Peyer's patch (tissue), 4 donors: Measurements from ENCODE around the gene DRC3. TPM values are rescaled to one million over a fixed set of nuclear protein-coding genes. Genes with fewer than 3 reads are reported as not detected.

Source experiments
- DNase-seq, 3 donors: peaks; one replicate each; pipeline ENCODE4 v3.0.0-alpha.2; 2017 to 2019
- H3K27ac ChIP-seq, 4 donors: fragments of 200-600 bp; sonication (generic); one replicate each; pipeline ENCODE4 v1.5.1; 2016 to 2019
- H3K27me3 ChIP-seq, 2 donors: fragments of 200-600 bp; sonication (generic); one replicate each; pipeline ENCODE4 v1.5.1; 2019
- H3K36me3 ChIP-seq, 3 donors: fragments of 200-600 bp; sonication (generic); one replicate each; pipeline ENCODE4 v1.5.1; 2016 to 2019
- H3K4me1 ChIP-seq, 4 donors: fragments of 200-600 bp; sonication (generic); one replicate each; pipeline ENCODE4 v1.5.1; 2016 to 2019
- H3K4me3 ChIP-seq, 4 donors: fragments of 200-600 bp; sonication (generic); 1 replicate in 3 of 4; 2 replicates in 1 of 4; pipeline ENCODE4 v1.5.1; 2016 to 2019; ENCODE audit warnings: mild to moderate bottlenecking in 1 of 4
- H3K9me3 ChIP-seq, 4 donors: fragments of 200-600 bp; sonication (generic); one replicate each; pipeline ENCODE4 v1.5.1; 2016 to 2019; ENCODE audit warnings: mild to moderate bottlenecking in 1 of 4
- POLR2A ChIP-seq, 2 donors: fragments of 450-650 bp; IDR thresholded peaks; one replicate each; pipeline ENCODE4 v1.5.1; 2017; ENCODE audit warnings: antibody characterized with exemption in 2 of 2, mild to moderate bottlenecking in 2 of 2, moderate library complexity in 2 of 2
- total RNA-seq, 4 donors: library from RNA; depleted of rRNA; stranded (reverse); fragments of >200 nt; gene quantifications; one replicate each; pipeline ENCODE4 v1.1.0, GENCODE V29; 2016
- TF ChIP-seq, protein P1 (sequence below), 6 experiments: fragments of 450-650 bp in 4 of 6; fragments of 200-600 bp in 2 of 6; sonication (generic) in 1 of 6; IDR thresholded peaks; one replicate each; pipeline ENCODE4 v1.5.1; 2017 to 2019; ENCODE audit warnings: antibody characterized with exemption in 6 of 6, mild to moderate bottlenecking in 3 of 6, moderate library complexity in 1 of 6

DRC3 gene
- total RNA-seq, 4 donors from 2014 or later = 0.57 to 6.3 (median 5.8) TPM; not detected in 1

DNA sequence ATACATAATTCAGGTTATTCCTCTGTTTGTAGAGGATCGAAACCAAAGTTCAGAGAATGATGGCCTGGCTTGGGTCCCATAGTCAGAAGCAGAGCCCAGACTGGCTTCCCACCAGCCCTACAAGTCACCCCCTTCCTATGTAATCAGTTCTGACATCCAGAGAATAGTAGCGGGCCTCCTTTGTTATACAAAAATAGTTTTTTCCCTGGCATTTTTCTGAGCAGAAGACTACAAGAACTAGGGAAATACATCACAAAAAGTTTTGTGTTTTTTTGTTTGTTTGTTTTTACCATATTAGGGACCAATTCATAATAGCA, 47.1 kb downstream of the DRC3 start:
- no peak overlapping the region for H3K27ac ChIP-seq
- no peak overlapping the region for H3K4me3 ChIP-seq
- TF ChIP-seq, protein P1, sequence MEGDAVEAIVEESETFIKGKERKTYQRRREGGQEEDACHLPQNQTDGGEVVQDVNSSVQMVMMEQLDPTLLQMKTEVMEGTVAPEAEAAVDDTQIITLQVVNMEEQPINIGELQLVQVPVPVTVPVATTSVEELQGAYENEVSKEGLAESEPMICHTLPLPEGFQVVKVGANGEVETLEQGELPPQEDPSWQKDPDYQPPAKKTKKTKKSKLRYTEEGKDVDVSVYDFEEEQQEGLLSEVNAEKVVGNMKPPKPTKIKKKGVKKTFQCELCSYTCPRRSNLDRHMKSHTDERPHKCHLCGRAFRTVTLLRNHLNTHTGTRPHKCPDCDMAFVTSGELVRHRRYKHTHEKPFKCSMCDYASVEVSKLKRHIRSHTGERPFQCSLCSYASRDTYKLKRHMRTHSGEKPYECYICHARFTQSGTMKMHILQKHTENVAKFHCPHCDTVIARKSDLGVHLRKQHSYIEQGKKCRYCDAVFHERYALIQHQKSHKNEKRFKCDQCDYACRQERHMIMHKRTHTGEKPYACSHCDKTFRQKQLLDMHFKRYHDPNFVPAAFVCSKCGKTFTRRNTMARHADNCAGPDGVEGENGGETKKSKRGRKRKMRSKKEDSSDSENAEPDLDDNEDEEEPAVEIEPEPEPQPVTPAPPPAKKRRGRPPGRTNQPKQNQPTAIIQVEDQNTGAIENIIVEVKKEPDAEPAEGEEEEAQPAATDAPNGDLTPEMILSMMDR (IDR thresholded peaks at IDR 0.05) = no peak
- no peak for TF ChIP-seq POLR2A (IDR thresholded peaks at IDR 0.05)
- no peaks in the 10 kb centered on the region for H3K4me1 ChIP-seq
- H3K36me3 ChIP-seq = peaks cover 0 to 34% (median 0%) of the 10 kb centered on the region in 3 donors
- no peak for DNase-seq
- H3K27me3 ChIP-seq = no peaks in the 10 kb centered on the region
- no peaks in the 10 kb centered on the region for H3K9me3 ChIP-seq

DNA sequence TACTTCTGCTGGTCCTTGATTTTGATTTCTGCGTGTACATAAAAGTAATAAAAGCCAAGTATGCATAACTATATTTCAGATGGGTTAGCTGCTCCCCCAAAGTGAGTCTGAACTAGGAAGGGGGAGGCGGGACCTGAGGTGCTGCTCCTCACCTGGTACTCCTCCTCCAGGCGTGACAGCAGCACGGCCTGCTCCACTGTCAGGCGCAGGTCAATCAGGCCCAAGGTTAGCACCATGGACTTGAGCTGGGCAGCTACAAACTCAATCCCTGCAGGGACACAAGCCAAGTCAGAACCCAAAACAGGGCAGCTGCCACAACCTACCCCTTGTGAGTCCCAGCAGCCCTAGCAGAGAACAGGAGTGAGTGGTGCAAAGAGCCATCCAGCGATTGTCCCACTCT, 48.3 kb downstream of the DRC3 start:
- no peak overlapping the region for H3K4me3 ChIP-seq
- H3K27ac ChIP-seq = no peak overlapping the region
- DNase-seq = no peak
- H3K9me3 ChIP-seq = no peaks in the 10 kb centered on the region
- no peaks in the 10 kb centered on the region for H3K27me3 ChIP-seq
- peaks cover 0 to 22% (median 0%) of the 10 kb centered on the region in 3 donors for H3K36me3 ChIP-seq
- no peaks in the 10 kb centered on the region for H3K4me1 ChIP-seq
- TF ChIP-seq, protein P1 (IDR thresholded peaks at IDR 0.05) = no peak
- no peak for TF ChIP-seq POLR2A (IDR thresholded peaks at IDR 0.05)

DNA sequence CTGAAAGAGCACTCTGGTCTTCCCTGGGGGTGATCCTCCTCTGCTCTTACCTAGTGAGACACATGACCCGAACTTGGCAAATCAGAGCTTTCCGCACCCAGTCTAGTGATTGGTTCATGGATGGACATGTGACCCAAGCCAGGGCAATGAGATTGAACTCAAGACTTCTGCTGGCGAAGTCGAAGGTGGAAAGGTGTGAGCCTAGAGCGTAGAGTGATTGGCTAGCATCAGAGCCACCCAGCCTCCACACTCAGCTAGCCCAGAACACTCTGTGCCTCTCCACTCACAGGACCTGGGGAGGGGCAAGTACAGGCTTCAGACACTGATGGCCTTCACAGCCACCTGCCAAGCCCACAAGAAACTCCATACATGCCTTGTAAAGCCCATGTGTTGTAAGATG, 48.7 kb downstream of the DRC3 start:
- Histone ChIP-seq H3K4me3 (no peak overlapping the region), H3K9me3 (no peaks in the 10 kb centered on the region), H3K4me1 (no peaks in the 10 kb centered on the region), H3K27ac (no peak overlapping the region), H3K36me3 (peaks cover 0 to 20% (median 0%) of the 10 kb centered on the region in 3 donors), H3K27me3 (no peaks in the 10 kb centered on the region)
- TF ChIP-seq POLR2A (IDR thresholded peaks at IDR 0.05) = no peak
- TF ChIP-seq, protein P1 (IDR thresholded peaks at IDR 0.05) = no peak
- no peak for DNase-seq

DNA sequence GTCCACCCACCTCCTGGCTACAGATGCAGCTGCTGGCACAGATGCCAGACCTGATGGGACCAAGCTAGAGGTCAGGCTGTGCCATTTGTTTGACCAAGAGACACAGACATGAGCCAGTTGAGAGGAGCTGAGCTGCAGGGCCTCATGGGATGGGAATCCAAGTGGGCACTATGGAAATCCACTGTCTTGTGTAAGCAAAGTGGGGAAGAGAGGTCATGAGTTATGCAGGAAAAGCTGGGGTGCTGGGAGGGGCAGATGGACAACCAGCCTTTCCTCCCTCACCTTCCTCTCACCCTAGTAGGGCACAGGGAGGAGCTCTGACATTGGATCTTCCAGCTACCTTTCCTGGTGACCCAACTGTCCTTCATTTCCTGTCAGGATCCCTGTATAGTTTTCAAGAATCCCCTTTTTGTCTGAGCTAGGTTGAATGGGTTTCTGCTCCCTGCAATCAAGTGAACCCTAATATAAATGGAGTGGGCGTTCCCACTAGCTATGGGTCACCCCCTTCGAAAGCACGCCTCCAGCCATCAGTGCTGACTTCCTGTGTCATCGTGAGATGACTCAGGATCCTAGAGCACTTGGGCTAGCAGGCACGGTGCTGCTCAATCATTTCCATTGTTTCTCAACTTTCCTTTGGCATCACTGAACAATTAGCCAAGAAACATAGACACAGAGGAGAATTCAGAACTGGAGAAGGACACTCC, 52.7 kb downstream of the DRC3 start:
- TF ChIP-seq, protein P1 (IDR thresholded peaks at IDR 0.05) = no peak
- no peak for TF ChIP-seq POLR2A (IDR thresholded peaks at IDR 0.05)
- peak in 1 of 3 donors; percentile 24 for DNase-seq
- Histone ChIP-seq H3K9me3 (no peaks in the 10 kb centered on the region), H3K27me3 (no peaks in the 10 kb centered on the region), H3K4me3 (no peak overlapping the region), H3K27ac (no peak overlapping the region), H3K4me1 (no peaks in the 10 kb centered on the region), H3K36me3 (peaks cover 0 to 32% (median 0%) of the 10 kb centered on the region in 3 donors)

DNA sequence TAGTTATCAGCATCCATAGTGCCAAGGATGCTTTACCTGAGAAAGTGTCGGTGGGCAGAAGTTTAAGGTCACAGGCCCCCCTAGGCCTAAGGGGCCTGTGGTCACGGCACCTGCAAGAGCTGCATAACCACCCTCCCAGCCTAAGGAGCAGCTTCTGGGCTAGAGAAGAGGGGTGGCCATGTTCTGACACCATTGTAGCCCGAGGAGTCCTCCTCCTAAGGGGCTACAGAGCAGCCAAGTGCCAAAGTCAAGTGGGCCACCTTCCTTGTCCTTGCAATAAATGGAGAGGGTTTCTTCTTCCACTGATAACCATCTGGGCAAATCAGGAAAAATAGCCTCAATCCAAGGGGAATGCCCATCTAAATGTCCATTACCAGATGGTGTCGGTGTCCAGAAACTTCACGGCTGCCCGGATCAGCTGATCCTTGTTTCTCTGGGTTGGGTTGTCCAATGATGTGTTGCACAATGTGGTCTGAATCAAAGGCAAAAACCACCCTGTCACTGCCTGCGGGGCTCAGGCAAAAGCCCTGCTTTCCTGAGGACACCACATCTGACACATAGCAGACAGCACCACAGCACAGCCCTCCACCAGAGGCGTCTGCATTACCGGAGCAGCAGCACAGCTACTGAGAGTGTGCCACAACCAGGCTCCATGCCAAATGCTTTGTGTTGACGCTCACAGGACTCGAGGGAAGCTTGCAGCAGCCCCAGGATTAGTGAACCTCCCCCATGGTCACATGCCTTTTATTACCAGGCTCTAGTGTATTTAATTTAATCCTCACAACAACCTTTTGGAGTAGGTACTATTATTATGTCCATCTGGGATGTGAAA, 53.5 kb downstream of the DRC3 start:
- Histone ChIP-seq H3K4me3 (no peak overlapping the region), H3K4me1 (no peaks in the 10 kb centered on the region), H3K36me3 (peaks cover 0 to 26% (median 0%) of the 10 kb centered on the region in 3 donors), H3K27ac (no peak overlapping the region), H3K9me3 (no peaks in the 10 kb centered on the region), H3K27me3 (no peaks in the 10 kb centered on the region)
- TF ChIP-seq, protein P1 (IDR thresholded peaks at IDR 0.05) = no peak
- no peak for TF ChIP-seq POLR2A (IDR thresholded peaks at IDR 0.05)
- peak in 1 of 3 donors; percentile 42 for DNase-seq
